Vagina (tissue), 2 donors: ENCODE results near the gene DNM1L.

ENCODE experiments used
- CTCF ChIP-seq, 3 experiments: fragments of 450-650 bp in 2 of 3; fragments of 200-600 bp in 1 of 3; sonication (generic) in 1 of 3; IDR thresholded peaks; one replicate each; pipeline ENCODE4 v1.5.1; 2017 to 2019; ENCODE audit warnings: antibody characterized with exemption in 3 of 3, mild to moderate bottlenecking in 2 of 3, moderate library complexity in 2 of 3
- POLR2A ChIP-seq, 2 donors: fragments of 450-650 bp; IDR thresholded peaks; one replicate each; pipeline ENCODE4 v1.6.1; 2017; ENCODE audit warnings: antibody characterized with exemption in 2 of 2, mild to moderate bottlenecking in 2 of 2, moderate library complexity in 2 of 2
- POLR2AphosphoS5 ChIP-seq, 2 donors: sonication (generic); formaldehyde crosslinking; IDR thresholded peaks; one replicate each; pipeline ENCODE4 v1.9.0; 2017; ENCODE audit warnings: antibody characterized with exemption in 2 of 2, mild to moderate bottlenecking in 2 of 2, low read depth in 1 of 2; ENCODE audit not compliant: insufficient read depth in 1 of 2

- TF ChIP-seq CTCF (IDR thresholded peaks at IDR 0.05) (no peak), POLR2A (IDR thresholded peaks at IDR 0.05) (no peak), POLR2AphosphoS5 (IDR thresholded peaks at IDR 0.05; ENCODE audit: insufficient read depth in 1 of 2, low read depth in 1 of 2) (no peak)
Observed at GRCh38 chr12:32756476-32757066, 77.5 kb downstream of the DNM1L start.
